ENCODE measurements around the gene SLC25A21.

Gene SLC25A21

GRCh38 chr14:37051153-37051552, 121.3 kb downstream of the SLC25A21 start:
- ATAC-seq: no peak
- TF ChIP-seq BACH2 (CRISPR knock-in tag; IDR thresholded peaks at IDR 0.05; ENCODE audit: borderline replicate concordance): no peak
- no peak for TF ChIP-seq POU6F1 (CRISPR knock-in tag; IDR thresholded peaks at IDR 0.05; ENCODE audit: borderline replicate concordance, low read depth)
- no peak for TF ChIP-seq ZFP3 (CRISPR knock-in tag; IDR thresholded peaks at IDR 0.05)
- TF ChIP-seq ZNF70 (CRISPR knock-in tag; IDR thresholded peaks at IDR 0.05): no peak
- TF ChIP-seq SNAI2 (CRISPR knock-in tag; IDR thresholded peaks at IDR 0.05): no peak
- no peak for TF ChIP-seq ZFP30 (CRISPR knock-in tag; IDR thresholded peaks at IDR 0.05)
- no peak for TF ChIP-seq ARNTL (CRISPR knock-in tag; IDR thresholded peaks at IDR 0.05; ENCODE audit: borderline replicate concordance, low read depth)
- TF ChIP-seq PATZ1 (CRISPR knock-in tag; IDR thresholded peaks at IDR 0.05; ENCODE audit: borderline replicate concordance): no peak

- ATAC-seq: no peak
- TF ChIP-seq ZNF70 (CRISPR knock-in tag; IDR thresholded peaks at IDR 0.05) (no peak), RARB (CRISPR knock-in tag; IDR thresholded peaks at IDR 0.05) (no peak), PPARA (CRISPR knock-in tag; IDR thresholded peaks at IDR 0.05; ENCODE audit: borderline replicate concordance) (no peak), GLIS3 (CRISPR knock-in tag; IDR thresholded peaks at IDR 0.05) (no peak), CSRNP3 (CRISPR knock-in tag; IDR thresholded peaks at IDR 0.05) (no peak), ISL1 (CRISPR knock-in tag; IDR thresholded peaks at IDR 0.05) (no peak), POU6F1 (CRISPR knock-in tag; IDR thresholded peaks at IDR 0.05; ENCODE audit: borderline replicate concordance, low read depth) (no peak), CSDC2 (CRISPR knock-in tag; IDR thresholded peaks at IDR 0.05) (no peak), ZFP30 (CRISPR knock-in tag; IDR thresholded peaks at IDR 0.05) (no peak), ESRRG (CRISPR knock-in tag; IDR thresholded peaks at IDR 0.05) (no peak), ARNTL (CRISPR knock-in tag; IDR thresholded peaks at IDR 0.05; ENCODE audit: borderline replicate concordance, low read depth) (no peak), TSHZ2 (CRISPR knock-in tag; IDR thresholded peaks at IDR 0.05) (no peak), PATZ1 (CRISPR knock-in tag; IDR thresholded peaks at IDR 0.05; ENCODE audit: borderline replicate concordance) (no peak), ZNF565 (CRISPR knock-in tag; conservative IDR thresholded peaks at IDR 0.05; ENCODE audit: low read depth) (no peak), TCF4 (CRISPR knock-in tag; IDR thresholded peaks at IDR 0.05; ENCODE audit: borderline replicate concordance) (no peak), CREB5 (CRISPR knock-in tag; IDR thresholded peaks at IDR 0.05; ENCODE audit: low read depth) (no peak), BACH2 (CRISPR knock-in tag; IDR thresholded peaks at IDR 0.05; ENCODE audit: borderline replicate concordance) (no peak), OSR1 (CRISPR knock-in tag; IDR thresholded peaks at IDR 0.05) (no peak), ZFP3 (CRISPR knock-in tag; IDR thresholded peaks at IDR 0.05) (no peak), ZC3H10 (CRISPR knock-in tag; IDR thresholded peaks at IDR 0.05) (no peak)
Observed at GRCh38 chr14:37048666-37049071, 123.7 kb downstream of the SLC25A21 start.
